Sigmoid colon (tissue), 7 donors: Measurements from ENCODE around the gene STARD9. TPM values are rescaled to one million over a fixed set of nuclear protein-coding genes. Genes with fewer than 3 reads are reported as not detected.

Source experiments
- DNase-seq: peaks from one replicate; pipeline ENCODE4 v3.0.0-alpha.2; 2019
- H3K27ac ChIP-seq, 4 donors: fragments of 200-600 bp; sonication (generic); one replicate each; pipeline ENCODE4 v1.5.1; 2016 to 2019; ENCODE audit warnings: mild to moderate bottlenecking in 1 of 4
- H3K27me3 ChIP-seq, 3 donors: fragments of 200-600 bp; sonication (generic); one replicate each; pipeline ENCODE4 v1.5.1; 2019; ENCODE audit warnings: mild to moderate bottlenecking in 1 of 3
- H3K36me3 ChIP-seq, 4 donors: fragments of 200-600 bp; sonication (generic); one replicate each; pipeline ENCODE4 v1.5.1; 2016 to 2019
- H3K4me1 ChIP-seq, 4 donors: fragments of 200-600 bp; sonication (generic); one replicate each; pipeline ENCODE4 v1.5.1; 2017 to 2019
- H3K4me3 ChIP-seq, 4 donors: fragments of 200-600 bp; sonication (generic); one replicate each; pipeline ENCODE4 v1.5.1; 2017 to 2019; ENCODE audit warnings: mild to moderate bottlenecking in 2 of 4, moderate library complexity in 1 of 4
- H3K9me3 ChIP-seq, 4 donors: fragments of 200-600 bp in 3 of 4; sonication (generic) in 3 of 4; one replicate each; pipeline versions ENCODE4 v1.5.1 to v1.6.1; 2013 to 2019
- EP300 ChIP-seq, 4 donors: sonication (generic); formaldehyde crosslinking; IDR thresholded peaks; one replicate each; pipeline ENCODE4 v1.6.1; 2017; ENCODE audit warnings: antibody characterized with exemption in 4 of 4
- POLR2A ChIP-seq, 2 donors: fragments of 450-650 bp; IDR thresholded peaks; one replicate each; pipeline ENCODE4 v1.6.1; 2016; ENCODE audit warnings: antibody characterized with exemption in 2 of 2, mild to moderate bottlenecking in 2 of 2, moderate library complexity in 2 of 2
- POLR2AphosphoS5 ChIP-seq, 4 donors: sonication (generic); formaldehyde crosslinking; IDR thresholded peaks; one replicate each; pipeline ENCODE4 v1.6.1; 2017; ENCODE audit warnings: antibody characterized with exemption in 4 of 4
- WGBS, 2 donors: extraction: QIAGEN DNeasy Blood & Tissue Kit; methylation state at CpG; one replicate each; pipeline ENCODE4 v1.1.7; 2013; 5-methylcytosine and 5-hydroxymethylcytosine counted together
- intact Hi-C: fragments of 100-400 bp; cut with DNase I; formaldehyde crosslinking; loops from one replicate; pipeline ENCODE4 v1.15.1; 2023
- polyA plus RNA-seq, 3 donors: library from polyadenylated mRNA; stranded (reverse); fragments of 200-250 nt; gene quantifications; one replicate each; pipeline ENCODE4 v1.2.3, GENCODE V29; 2013
- total RNA-seq, 4 donors: library from RNA; depleted of rRNA; stranded (reverse); fragments of >200 nt; gene quantifications; one replicate each; pipeline ENCODE4 v1.1.0, GENCODE V29; 2016
- TF ChIP-seq, protein P1 (sequence below), 4 experiments: fragments of 450-650 bp in 3 of 4; fragments of 200-600 bp in 1 of 4; IDR thresholded peaks; one replicate each; pipeline ENCODE4 v1.5.1; 2016 to 2019; ENCODE audit warnings: antibody characterized with exemption in 4 of 4, mild to moderate bottlenecking in 3 of 4, moderate library complexity in 2 of 4
- donor health status: healthy with polysubstance abuse.
- donor health status: Bipolar disorder and iron deficiency.
- donor health status: healthy.

The STARD9 gene
- total and polyA plus RNA-seq, 7 donors = 0.60 to 125 (median 36.4) TPM

DNA sequence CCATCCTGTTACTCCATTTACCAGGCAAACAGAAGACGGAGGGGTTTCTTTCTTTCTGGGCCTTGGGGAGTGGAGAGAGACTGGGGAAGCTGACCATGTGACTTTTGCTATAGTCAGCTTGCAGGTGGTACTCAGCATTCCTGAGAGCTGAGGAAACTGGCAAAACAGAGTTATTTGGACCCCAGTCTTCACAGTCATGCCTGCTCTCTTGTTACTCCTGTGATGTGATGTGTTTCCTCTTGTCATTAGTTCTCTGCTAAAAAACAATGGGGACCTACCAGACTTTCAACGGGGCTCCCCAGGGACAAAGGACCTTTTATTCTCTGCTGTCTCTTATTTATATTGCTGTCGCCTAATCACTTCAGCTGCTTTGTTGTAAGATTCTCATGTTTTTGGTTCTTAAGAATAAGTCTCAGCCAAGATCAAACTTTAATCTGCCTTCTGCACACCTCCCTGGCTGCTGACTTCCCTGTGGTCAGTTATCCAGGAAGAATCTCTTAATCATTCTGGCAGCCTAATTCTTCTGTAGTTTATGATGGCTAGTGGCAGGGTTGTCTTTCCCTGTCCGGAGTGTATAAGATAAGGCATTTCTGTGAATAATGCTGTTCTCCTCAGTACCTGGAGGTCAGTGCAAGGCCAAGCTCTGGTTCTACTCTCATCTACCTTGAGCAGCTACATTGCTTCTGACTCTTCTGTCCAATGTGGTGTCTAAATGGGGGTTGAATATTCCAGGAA is 8.8 kb downstream of the STARD9 start:
- no peaks in the 10 kb centered on the region for H3K9me3 ChIP-seq
- no peak for TF ChIP-seq POLR2AphosphoS5 (IDR thresholded peaks at IDR 0.05)
- no peak for TF ChIP-seq POLR2A (IDR thresholded peaks at IDR 0.05)
- TF ChIP-seq, protein P1, sequence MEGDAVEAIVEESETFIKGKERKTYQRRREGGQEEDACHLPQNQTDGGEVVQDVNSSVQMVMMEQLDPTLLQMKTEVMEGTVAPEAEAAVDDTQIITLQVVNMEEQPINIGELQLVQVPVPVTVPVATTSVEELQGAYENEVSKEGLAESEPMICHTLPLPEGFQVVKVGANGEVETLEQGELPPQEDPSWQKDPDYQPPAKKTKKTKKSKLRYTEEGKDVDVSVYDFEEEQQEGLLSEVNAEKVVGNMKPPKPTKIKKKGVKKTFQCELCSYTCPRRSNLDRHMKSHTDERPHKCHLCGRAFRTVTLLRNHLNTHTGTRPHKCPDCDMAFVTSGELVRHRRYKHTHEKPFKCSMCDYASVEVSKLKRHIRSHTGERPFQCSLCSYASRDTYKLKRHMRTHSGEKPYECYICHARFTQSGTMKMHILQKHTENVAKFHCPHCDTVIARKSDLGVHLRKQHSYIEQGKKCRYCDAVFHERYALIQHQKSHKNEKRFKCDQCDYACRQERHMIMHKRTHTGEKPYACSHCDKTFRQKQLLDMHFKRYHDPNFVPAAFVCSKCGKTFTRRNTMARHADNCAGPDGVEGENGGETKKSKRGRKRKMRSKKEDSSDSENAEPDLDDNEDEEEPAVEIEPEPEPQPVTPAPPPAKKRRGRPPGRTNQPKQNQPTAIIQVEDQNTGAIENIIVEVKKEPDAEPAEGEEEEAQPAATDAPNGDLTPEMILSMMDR (IDR thresholded peaks at IDR 0.05) = no peak
- no peak for TF ChIP-seq EP300 (IDR thresholded peaks at IDR 0.05)
- H3K27me3 ChIP-seq = no peaks in the 10 kb centered on the region
- peaks cover 0 to 78% (median 55%) of the 10 kb centered on the region in 4 donors for H3K4me1 ChIP-seq
- peaks cover 0 to 19% (median 0%) of the 10 kb centered on the region in 4 donors for H3K36me3 ChIP-seq
- H3K4me3 ChIP-seq = peak overlapping the region; percentile 22 to 49 (median 42)
- H3K27ac ChIP-seq = peak overlapping the region; percentile 82 to 84 (median 82)
- intact Hi-C loops = loop anchor here (5.0 kb wide), 1 partner anchor 37 kb away; the partner anchor contains the start of genes HAUS2 and LRRC57
- WGBS, 2 donors = 36 to 40% methylated on average over 4 of the region's 4 CpGs
- DNase-seq = no peak

DNA sequence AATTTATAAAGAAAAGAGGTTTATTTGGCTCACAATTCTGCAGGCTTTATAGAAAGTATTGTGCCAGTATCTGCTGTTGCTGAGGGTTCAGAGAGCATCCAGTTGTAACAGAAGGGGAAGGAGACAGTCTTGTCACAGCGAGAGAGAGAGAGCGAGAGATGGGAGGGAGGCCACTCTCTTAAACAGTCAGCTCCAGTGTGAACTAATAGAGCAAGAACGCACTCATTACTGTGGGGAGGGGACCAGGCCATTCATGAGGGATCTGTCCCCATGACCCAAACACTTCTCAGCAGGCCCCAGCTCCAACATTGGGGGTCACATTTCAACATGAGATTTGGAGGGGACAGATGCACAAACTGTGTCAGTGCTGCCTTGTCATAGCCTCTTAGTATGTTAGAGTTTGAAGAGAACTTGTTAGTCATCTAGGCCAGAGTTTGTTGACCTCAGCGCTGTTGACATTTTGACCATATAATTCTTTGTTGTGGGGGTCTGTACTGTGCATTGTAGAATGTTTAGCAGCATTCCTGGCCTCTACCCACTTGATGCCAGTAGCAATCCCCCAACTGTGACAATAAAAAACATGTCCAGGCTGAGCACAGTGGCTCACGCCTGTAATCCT is 15.3 kb downstream of the STARD9 start:
- Histone ChIP-seq H3K27ac (peak overlapping the region in 3 of 4 donors; percentile 71 to 82 (median 72)), H3K4me1 (peaks cover 0 to 82% (median 58%) of the 10 kb centered on the region in 4 donors), H3K9me3 (no peaks in the 10 kb centered on the region), H3K4me3 (no peak overlapping the region), H3K27me3 (no peaks in the 10 kb centered on the region), H3K36me3 (peaks cover 0 to 18% (median 0%) of the 10 kb centered on the region in 4 donors)
- WGBS, 2 donors = 91% methylated on average over 5 of the region's 5 CpGs
- intact Hi-C loops = no loop called here
- TF ChIP-seq POLR2AphosphoS5 (IDR thresholded peaks at IDR 0.05) (no peak), POLR2A (IDR thresholded peaks at IDR 0.05) (no peak), EP300 (IDR thresholded peaks at IDR 0.05) (no peak)
- TF ChIP-seq, protein P1 (IDR thresholded peaks at IDR 0.05) = no peak
- DNase-seq = no peak

DNA sequence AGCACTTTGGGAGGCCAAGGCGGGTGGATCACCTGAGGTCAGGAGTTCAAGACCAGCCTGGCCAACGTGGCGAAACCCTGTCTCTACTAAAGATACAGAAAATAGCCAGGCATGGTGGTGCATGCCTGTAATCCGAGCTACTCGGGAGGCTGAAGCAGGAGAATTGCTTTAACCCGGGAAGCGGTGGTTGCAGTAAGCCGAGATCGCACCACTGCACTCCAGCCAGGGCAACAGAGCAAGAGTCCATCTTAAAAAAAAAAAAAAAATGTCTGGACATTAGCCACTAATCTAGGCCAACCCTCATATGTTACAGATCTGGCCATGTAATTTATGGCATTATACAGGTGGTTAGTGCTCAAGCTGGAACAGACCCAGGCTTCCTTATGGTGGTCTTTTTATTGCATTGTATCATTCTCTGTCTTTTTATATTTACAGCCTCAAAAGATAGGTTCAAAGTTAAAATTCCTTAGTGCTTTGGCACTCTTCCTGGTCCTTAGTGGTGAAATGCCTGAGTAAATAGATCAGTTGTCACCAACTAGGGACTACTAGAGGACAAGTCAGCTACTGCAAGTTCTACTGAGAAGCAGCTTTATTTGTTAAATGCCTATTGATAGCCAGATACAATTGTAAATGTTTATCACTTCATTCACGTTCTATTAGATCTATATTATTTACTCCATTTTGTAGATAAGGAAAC is 16.0 kb downstream of the STARD9 start:
- no peak overlapping the region for H3K4me3 ChIP-seq
- H3K27me3 ChIP-seq = no peaks in the 10 kb centered on the region
- no peak for DNase-seq
- intact Hi-C loops = no loop called here
- WGBS, 2 donors = 46 to 77% methylated on average over 10 of the region's 10 CpGs
- H3K36me3 ChIP-seq = peaks cover 0 to 12% (median 0%) of the 10 kb centered on the region in 4 donors
- H3K4me1 ChIP-seq = peaks cover 0 to 84% (median 62%) of the 10 kb centered on the region in 4 donors
- no peaks in the 10 kb centered on the region for H3K9me3 ChIP-seq
- H3K27ac ChIP-seq = peak overlapping the region; percentile 71 to 82 (median 76)
- TF ChIP-seq POLR2A (IDR thresholded peaks at IDR 0.05) (no peak), EP300 (IDR thresholded peaks at IDR 0.05) (no peak), POLR2AphosphoS5 (IDR thresholded peaks at IDR 0.05) (no peak)
- TF ChIP-seq, protein P1 (IDR thresholded peaks at IDR 0.05) = peak in 1 of 4 experiments; percentile 20

DNA sequence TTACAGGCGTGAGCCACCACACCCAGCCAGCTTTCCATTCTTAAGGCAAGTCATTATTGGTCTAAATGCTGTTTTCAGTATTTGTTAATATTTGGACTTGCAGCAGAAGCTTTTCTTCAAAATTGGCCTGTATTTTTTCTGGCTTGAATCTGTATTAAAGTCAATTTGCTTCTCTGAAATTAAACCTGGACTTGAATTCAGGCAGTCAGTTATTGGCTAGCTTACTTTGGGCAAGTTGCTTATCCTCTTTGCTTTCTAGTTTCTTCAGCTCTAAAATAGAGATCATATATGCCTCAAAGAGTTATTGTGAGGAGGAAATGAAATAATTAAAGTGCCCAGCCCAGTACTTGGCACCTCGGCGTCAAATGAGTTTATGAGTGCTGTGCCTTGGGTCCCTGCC is 17.3 kb downstream of the STARD9 start:
- TF ChIP-seq POLR2A (IDR thresholded peaks at IDR 0.05) (no peak), POLR2AphosphoS5 (IDR thresholded peaks at IDR 0.05) (no peak), EP300 (IDR thresholded peaks at IDR 0.05) (no peak)
- TF ChIP-seq, protein P1 (IDR thresholded peaks at IDR 0.05) = no peak
- WGBS, 2 donors = 42 to 73% methylated on average over 3 of the region's 3 CpGs
- Histone ChIP-seq H3K4me1 (peaks cover 0 to 87% (median 62%) of the 10 kb centered on the region in 4 donors), H3K27ac (peak overlapping the region; percentile 71 to 82 (median 76)), H3K27me3 (no peaks in the 10 kb centered on the region), H3K4me3 (no peak overlapping the region), H3K36me3 (no peaks in the 10 kb centered on the region), H3K9me3 (no peaks in the 10 kb centered on the region)
- intact Hi-C loops = no loop called here
- DNase-seq = no peak
